Effector CD4-positive, alpha-beta T cell (primary cell): ENCODE results near the gene PSENEN.
A peak's percentile ranks its signal among the peaks of the same experiment; 100 is the strongest.

Source experiments
- DNase-seq: peaks from one replicate; pipeline ENCODE4 v3.0.0-alpha.2; 2020
- total RNA-seq: gene quantifications from one replicate; lab custom pipeline; 2026; lab: John Stamatoyannopoulos, UW

PSENEN gene, protein sequence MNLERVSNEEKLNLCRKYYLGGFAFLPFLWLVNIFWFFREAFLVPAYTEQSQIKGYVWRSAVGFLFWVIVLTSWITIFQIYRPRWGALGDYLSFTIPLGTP
- total RNA-seq = 1.7 reads per million

DNA sequence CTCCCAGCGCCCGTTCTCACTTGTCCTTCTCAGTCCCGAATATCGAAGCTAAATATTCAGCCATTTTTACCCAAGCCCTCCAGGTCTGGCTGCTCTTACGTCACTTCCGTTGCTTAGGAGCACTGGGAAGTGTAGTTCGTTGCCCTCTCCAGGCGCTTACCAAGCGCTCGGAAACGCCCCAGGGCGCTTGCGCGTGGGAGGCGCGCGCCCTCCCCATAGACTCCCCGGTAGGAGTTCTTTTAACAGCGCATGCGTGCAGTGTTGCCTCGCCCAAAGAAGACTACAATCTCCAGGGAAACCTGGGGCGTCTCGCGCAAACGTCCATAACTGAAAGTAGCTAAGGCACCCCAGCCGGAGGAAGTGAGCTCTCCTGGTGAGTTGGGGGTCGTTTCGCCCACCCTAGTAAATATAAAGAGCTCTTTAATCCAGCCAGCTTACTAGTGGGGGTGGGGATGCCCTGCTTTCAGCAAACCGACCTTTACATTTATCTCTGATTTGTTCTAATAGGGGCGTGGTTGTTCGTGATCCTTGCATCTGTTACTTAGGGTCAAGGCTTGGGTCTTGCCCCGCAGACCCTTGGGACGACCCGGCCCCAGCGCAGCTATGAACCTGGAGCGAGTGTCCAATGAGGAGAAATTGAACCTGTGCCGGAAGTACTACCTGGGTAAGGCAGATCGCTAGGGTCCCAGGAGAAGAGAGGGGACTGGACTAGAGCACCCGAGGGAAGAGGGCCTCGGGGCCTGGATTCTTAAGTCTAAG is at the start of gene PSENEN, which contains the start of gene U2AF1L4:
Gene PSENEN, plus strand, starts transcription at position 324 of the 759 bp plus-strand sequence. Its CDS starts 280 bp downstream, at position 604.
Gene U2AF1L4, minus strand, starts transcription at position 91 of the 759 bp plus-strand sequence. Its CDS starts 27 bp downstream, at position 64.
- DNase-seq = peak; percentile 93

DNA sequence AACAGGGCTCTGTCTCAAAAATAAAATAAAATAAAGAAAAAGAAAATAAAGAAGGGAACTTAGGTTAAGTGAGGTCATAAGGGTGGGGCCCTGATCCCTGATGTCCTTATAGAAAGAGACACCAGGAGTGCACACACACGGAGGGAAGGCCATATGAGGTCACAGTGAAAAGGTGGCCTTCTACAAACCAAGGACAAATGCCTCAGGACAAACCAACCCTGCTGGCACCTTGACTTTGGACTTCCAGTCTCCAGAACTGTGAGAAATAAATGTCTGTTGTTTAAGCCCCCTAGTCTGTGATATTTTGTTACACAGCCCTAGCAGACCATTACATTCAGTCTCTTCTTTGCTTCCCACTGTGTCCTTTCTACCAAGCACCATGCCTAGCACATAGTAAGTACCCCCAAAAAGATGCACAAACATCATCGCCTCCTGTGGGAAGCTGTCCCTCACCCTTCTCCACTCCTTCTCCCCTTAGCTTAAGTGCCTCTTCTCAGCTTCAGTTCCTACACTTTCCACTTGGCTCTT is 49.5 kb upstream of the PSENEN start:
- no peak for DNase-seq

DNA sequence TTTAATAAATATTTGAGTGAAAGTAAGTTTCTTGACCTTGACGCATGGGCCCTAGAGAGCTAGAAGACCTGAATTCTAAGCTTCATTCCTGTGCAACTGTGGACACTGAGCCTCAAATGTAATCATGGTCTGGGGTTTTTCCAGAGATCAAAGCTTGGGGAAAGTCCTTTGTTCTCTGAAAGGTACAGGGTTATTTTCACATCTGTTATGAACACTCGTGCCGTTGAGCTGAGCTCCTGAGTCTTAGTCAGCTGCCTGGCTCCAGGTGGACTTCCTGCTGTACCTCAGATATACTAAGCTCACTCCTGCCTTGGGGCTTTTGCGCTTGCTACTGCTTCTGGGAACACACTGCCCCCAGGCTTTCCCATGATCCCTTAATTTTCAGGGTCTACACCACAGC is 48.6 kb upstream of the PSENEN start:
- no peak for DNase-seq

DNA sequence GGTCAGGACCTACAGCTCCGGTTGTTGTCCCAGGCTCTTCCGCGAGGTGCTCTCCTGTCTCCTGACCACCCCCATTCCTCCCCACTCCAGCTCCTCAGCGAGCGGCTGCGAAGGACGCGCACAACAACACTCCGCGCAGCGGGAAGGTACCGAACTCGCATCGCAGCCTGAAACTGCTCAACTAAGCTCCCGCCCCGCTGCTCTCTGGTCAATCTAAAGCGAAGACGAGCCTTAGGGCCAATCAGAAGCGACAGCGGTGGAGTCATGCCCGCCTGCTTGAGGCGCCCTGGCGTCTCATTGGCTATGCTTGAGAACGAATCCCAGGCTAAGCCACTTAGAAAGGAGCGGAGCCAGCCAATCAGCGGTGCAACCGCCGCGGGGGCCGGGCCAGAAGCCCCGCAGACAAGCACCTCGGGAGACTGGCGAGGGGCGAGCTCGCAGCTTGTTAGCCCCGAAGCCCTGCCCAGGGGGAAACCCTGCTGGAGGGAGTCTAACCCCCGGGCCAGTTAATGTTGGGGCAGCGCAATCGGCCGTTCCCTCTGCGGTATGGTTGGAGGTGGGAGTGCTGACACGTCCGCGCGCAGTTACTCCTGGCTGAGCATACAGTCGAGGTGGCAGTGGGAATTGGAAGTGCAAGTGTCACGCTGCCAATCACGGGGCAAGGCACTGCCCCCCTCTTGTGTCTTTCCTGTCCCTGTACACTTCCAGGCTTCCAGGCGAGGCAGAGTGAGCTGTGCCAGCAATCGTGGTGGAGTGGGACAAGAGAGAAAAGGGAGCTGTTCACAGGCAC is 43.0 kb upstream of the PSENEN start:
- peak; percentile 89 for DNase-seq

DNA sequence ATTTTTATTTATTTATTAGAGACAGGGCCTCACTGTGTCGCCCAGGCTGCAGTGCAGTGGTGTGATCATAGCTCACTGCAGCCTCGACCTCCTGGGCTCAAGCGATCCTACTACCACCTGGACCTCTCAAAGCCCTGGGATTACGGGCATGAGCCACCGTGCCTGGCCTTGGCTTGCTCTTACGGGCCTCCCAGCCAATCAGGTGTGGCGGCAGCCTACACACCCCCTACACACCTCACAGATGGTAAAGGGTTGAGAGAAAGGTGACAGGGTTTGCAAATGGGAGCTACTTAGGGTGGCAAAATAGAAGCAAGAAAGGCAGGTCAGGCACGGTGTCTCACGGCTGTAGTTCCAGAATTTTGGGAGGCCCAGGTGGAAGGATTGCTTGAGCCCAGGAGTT is 42.1 kb upstream of the PSENEN start:
- DNase-seq = no peak

DNA sequence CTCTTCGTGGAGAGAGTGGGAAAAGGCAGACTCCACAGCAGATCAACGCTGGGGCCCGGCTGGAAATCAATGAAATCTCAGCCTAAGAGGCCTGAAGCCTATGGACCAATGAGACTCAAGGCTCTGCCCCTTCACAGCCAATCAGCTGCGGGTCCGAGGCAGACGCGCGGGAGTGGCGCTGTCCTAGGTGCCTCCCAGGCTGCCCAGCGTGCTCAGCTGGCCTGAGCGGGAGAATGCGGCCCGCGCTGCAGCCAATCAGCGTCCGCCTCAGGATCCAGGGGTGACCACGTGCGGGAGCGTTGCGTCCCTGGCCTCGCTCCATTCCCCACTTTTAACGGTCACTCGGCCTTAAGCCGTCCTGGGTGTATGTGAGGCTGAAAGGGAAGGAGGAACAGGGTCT is 41.2 kb upstream of the PSENEN start, which contains the start of gene ZBTB32:
Gene ZBTB32, plus strand, starts transcription at position 341 of the 400 bp plus-strand sequence. CDS start 10,069 bp downstream, outside the sequence.
- no peak for DNase-seq

DNA sequence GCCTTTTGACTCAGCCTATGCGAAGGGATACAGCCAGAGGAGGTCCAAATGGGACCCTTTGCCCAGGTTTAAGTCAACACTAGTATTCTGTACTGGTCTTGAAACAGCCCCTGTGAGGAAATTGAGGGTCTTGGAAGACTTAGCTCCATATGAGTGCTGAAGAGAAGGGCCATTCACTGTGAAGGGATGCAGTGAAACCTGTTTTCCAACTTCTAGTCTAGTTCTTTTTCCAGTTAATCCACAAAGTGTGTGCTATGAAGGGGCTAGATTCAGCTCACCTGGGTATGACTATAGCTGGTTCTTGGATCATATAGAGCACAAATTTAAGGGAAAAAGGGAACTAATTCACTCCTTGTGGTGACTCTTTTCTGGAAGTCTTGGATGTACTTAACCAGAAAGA is 37.1 kb upstream of the PSENEN start:
- no peak for DNase-seq

DNA sequence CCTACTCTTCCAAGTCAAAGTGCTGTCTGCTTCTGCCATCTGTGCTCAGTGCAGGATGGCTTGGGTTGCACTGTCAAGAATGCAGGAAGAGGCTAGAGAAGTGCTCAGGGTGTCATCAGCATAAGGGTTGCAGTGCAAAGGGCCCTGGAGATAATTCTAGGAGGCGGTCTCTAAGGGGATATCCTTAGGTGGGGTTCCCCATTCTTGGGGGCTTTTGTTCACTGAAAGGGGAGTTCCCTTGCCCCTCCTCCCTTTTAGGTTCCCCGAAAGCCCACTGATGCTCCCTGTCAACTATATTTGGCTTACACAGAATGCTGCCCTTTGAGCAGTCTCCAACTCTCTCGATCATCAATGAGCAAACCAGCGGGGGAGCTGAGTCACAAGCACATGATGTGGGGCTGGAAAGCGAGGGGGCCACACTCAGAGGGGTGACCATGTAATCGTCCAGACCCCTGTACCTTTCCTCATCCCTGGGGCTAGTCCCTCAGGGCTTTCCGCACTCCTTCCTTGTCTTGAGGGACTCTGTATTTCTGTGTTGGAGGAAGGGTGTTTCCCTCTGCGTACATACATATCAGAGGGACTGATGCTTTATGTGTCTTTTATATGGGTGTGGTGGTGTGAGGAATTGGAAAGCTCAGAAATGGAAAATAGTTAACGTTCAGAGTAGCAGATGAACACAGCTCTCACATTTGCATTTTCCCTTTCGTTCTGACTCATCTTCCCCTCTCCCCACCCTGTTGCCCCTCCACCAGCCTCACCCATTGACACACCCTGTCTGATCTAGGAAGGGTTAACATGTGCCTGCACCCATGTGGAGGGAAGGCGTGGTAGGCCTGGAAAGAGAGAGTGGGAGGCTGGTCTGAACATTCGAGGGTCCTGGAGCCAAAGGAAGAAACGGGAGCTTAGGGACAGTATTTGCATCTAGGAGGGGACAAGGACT is 34.4 kb upstream of the PSENEN start:
- no peak for DNase-seq

DNA sequence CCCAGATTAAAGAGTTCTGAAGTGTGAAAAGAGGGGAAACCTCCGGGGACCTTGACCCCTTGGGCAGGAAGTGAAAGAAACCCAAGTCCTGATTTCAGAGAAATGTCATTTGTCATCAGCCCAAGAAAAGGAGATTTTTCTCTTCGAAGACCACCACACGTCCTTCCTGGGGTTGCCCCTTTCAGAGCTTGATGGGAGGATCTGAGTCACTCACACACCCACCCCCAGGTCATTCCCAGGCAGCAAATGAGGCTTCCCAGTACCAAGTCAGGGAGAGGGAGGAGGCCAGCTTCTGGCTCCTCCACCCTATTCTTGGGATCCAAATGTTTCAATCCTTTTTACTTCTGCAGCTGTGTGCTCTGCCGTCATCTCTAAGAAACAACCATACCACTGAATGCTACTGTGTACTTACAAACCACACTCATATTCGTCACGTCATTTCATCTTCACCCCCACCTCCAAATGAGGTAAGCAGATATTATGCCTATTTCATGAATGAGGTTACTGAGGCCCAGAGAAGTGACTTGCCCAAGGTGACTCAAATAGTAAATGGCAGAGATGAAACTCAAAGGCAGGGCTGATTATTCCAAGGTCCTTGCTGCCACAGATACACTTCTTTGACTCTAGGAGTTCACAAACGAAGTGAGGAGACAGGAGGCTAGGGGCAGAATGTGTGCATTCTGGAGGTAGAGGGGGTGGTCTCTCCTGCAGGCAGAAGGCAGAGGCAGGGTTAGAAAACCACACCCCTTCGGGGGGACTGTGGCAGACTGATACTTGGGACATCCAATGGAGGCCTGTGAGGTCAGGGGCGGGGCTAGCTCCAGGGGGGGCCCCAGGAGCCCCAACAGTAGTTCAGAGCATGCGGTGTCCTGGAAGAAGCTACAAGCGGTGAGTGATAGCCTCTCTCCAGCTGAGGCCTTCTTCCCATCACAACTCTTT is 32.6 kb upstream of the PSENEN start:
- peak; percentile 29 for DNase-seq

DNA sequence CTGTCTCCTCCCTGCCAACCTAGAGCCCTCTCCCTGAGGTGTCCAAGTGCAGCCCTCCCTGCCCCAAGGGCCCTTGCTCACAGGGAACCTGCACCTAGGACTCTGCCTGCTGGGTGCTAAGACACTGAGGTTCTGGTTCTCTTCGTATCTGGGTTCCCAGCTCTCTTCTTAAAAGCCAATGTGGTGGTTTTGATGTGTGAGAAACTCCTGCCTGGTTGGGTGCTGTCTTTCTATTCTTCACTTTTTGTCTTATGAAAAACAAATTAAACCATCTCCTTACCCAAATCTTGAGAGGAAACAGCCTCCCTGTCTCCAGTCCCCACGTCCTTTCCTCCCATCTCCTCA is 32.0 kb upstream of the PSENEN start:
- no peak for DNase-seq

DNA sequence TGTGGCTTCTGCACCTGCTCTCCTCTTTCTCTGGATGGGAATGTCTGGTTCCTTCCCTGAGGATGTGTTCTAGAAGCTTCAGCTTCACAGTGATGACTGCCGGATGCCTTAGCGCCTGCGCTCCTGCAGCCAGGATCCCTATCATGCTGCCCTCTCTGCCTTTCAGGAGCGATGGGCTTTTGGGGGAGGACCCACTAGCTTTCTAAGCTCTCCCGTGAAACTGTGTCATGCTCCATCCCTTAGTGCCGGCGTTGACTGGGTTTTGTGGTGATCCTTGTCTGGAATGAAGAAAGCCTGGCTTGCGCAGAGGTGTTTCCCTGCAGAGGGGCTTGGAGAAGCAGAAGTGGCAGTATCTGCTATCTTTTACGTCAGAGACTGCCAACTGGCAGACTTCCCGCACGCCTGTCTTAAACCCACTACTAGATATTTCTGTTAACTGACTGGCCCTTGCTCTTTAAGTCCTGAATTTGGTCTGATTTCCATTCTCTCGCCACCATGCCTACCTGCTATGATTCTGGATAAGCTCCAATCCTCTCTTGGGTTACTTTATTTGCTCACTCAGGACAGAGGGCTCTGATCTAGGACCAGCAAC is 31.5 kb upstream of the PSENEN start:
- DNase-seq = no peak

DNA sequence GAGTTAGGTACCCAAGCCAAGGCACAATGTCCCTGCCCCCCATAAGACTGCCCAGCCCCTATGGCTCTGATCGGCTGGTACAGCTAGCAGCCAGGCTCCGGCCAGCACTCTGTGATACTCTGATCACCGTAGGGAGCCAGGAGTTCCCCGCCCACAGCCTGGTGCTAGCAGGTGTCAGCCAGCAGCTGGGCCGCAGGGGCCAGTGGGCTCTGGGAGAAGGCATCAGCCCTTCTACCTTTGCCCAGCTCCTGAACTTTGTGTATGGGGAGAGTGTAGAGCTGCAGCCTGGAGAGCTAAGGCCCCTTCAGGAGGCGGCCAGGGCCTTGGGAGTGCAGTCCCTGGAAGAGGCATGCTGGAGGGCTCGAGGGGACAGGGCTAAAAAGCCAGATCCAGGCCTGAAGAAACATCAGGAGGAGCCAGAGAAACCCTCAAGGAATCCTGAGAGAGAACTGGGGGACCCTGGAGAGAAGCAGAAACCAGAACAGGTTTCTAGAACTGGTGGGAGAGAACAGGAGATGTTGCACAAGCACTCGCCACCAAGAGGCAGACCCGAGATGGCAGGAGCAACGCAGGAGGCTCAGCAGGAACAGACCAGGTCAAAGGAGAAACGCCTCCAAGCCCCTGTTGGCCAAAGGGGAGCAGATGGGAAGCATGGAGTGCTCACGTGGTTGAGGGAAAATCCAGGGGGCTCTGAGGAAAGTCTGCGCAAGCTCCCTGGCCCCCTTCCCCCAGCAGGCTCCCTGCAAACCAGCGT is 30.7 kb upstream of the PSENEN start:
- no peak for DNase-seq

DNA sequence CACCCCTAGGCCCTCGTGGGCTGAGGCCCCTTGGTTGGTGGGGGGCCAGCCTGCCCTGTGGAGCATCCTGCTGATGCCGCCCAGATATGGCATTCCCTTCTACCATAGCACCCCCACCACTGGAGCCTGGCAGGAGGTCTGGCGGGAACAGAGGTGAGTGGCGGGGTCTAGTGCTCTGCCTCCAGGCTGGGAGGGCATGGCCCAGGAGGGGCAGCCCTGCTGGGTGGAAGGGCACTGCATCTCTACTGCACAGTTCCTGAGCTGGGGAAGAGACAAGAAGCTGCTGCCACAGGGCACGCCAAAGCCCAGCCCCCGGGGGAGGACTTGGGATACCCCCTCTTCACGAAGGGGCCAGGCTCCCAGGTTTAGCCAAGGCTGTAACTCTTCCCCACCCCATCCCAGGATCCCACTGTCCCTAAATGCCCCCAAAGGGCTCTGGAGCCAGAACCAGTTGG is 30.1 kb upstream of the PSENEN start:
- no peak for DNase-seq

DNA sequence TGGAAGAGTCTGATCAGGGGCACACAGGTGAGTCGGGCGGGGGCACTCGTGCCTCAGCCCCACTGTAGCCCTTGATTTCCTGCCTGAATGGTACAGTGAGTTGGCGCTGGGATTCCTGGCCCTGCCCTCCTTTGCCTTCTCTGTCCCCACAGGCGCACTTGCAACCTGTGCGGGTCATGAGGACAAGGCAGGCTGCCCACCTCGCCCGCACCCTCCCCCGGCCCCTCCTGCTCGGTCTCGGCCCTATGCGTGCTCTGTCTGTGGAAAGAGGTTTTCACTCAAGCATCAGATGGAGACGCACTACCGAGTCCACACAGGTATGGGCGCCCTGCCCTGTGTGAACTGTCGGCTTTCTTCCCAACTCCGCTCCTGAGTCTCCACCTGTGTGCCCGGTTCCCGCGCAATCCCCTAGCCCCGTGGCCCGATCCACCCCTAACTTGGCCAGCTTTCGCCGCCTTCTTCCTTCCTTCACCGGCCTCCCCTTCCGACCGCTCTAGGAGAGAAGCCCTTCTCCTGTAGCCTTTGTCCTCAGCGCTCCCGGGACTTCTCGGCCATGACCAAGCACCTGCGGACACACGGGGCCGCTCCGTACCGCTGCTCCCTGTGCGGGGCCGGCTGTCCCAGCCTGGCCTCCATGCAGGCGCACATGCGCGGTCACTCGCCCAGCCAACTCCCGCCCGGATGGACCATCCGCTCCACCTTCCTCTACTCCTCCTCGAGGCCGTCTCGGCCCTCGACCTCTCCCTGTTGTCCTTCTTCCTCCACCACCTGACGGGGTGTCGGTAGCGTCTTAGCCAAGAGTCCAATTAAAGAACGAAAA is 29.3 kb upstream of the PSENEN start:
- DNase-seq = no peak

DNA sequence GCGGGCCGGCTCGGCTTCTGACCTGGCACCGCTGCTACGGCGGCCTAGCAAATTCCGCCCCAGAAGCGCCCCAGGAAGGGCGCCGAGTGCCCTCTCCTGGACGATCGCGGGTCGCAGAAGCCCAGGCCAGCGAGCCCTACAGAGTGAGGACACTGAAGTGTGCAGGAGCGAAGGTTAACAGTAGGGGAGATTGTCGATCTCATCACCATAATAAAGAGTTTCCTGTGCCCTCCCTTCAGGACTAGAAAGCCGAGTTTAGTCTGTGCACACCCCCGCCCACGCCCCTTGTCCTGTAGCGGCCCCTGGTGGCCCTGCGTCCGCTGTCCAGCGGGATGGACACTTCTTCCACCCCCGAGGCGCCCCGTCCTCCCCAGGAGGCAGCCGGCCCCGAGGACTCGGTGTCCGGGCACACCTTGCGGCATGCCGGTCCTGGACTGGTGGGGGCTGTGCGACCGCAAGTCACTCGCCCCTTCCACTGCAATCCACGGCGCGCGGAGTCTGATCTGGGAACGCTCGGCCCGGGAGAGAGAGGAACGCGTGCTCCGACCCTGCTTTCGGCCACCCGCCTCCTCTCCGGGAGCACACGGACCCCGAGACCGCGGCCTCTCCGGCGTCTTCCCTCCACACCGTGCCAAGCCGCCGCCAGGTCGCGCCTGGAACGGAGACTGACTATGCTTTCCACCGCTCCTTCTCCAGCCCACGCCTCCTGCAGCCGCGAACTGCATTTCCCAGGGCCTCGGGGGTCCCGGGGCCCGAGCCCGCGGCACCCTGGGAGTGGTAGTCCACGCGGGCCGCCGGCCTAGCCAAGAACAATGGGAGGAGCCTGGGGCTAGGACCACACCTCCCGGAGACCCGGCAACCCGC is 28.4 kb upstream of the PSENEN start:
- DNase-seq = peak; percentile 95

DNA sequence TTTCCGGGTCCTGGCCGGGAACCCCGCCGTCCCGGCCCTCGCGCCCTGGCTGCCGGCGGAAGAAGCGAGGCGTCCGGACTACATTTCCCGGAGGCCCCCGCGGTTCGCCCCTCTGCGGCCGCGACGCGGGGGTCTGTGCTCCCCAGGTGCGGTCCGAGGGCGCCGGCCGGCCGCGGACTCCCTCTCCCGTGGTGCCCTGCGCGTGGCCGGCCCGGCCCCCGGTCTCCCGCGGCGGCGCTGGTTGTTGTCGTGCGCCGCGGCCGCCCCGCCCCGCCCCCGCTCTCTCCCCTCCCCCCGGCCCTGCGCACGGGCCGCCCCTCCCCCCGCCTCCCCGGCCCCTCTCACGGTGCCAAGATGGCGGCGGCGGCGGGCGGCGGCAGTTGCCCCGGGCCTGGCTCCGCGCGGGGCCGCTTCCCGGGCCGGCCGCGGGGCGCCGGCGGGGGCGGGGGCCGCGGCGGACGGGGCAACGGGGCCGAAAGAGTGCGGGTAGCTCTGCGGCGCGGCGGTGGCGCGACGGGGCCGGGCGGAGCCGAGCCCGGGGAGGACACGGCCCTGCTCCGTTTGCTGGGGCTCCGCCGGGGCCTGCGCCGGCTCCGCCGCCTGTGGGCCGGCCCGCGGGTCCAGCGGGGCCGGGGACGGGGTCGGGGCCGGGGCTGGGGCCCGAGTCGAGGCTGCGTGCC is 27.6 kb upstream of the PSENEN start, which contains the start of gene KMT2B:
Gene KMT2B, plus strand, starts transcription at position 339 of the 680 bp plus-strand sequence. Its CDS starts 16 bp downstream, at position 355.
- no peak for DNase-seq
